HepG2 (cell line): Measurements from ENCODE around the gene ATG13. TPM values are rescaled to one million over a fixed set of nuclear protein-coding genes. Genes with fewer than 3 reads are reported as not detected.

Source experiments
- CENPX ChIP-seq: sonication (generic); formaldehyde crosslinking; IDR thresholded peaks from 2 replicates; pipeline ENCODE4 v1.9.0; 2021; ENCODE audit warnings: mild to moderate bottlenecking, missing genetic modification reagents, moderate library complexity
- FOXP1 ChIP-seq, 2 experiments: fragments of 450-650 bp in 1 of 2; IDR thresholded peaks; 2 replicates each; pipeline ENCODE4 v1.6.1; 2017 to 2018; ENCODE audit warnings: antibody characterized with exemption in 1 of 2
- HMGA1 ChIP-seq: sonication (generic); formaldehyde crosslinking; conservative IDR thresholded peaks from 2 replicates; pipeline ENCODE4 v1.4.0; 2020; ENCODE audit warnings: missing genetic modification reagents
- JARID2 ChIP-seq: sonication (generic); formaldehyde crosslinking; IDR thresholded peaks from 2 replicates; pipeline ENCODE4 v1.8.1; 2023; ENCODE audit warnings: missing genetic modification reagents, inconsistent platforms; ENCODE audit not compliant: insufficient replicate concordance
- NAIF1 ChIP-seq: sonication (generic); formaldehyde crosslinking; IDR thresholded peaks from 2 replicates; pipeline ENCODE4 v1.5.0; 2020; ENCODE audit warnings: mild to moderate bottlenecking, missing genetic modification reagents, borderline replicate concordance
- NFRKB ChIP-seq: fragments of 450-650 bp; IDR thresholded peaks from 2 replicates; pipeline ENCODE4 v1.6.1; 2017
- NONO ChIP-seq, 2 experiments: fragments of 450-650 bp in 1 of 2; sonication (generic) in 1 of 2; formaldehyde crosslinking in 1 of 2; IDR thresholded peaks in 1 of 2; conservative IDR thresholded peaks in 1 of 2; 2 replicates each; pipeline versions ENCODE4 v1.6.1 to v1.8.0; 2017 to 2022; ENCODE audit warnings: mild to moderate bottlenecking in 1 of 2, missing genetic modification reagents in 1 of 2, moderate library complexity in 1 of 2
- PBX2 ChIP-seq: IDR thresholded peaks from 2 replicates; pipeline ENCODE4 v1.6.1; 2016; ENCODE audit warnings: control low read depth
- RNF2 ChIP-seq: fragments of 450-650 bp; conservative IDR thresholded peaks from 2 replicates; pipeline ENCODE4 v1.6.1; 2016; ENCODE audit warnings: low read depth
- SRSF9 ChIP-seq: fragments of 200-400 bp; formaldehyde crosslinking; IDR thresholded peaks from 2 replicates; pipeline ENCODE4 v1.6.1; 2018; ENCODE audit warnings: borderline replicate concordance, mild to moderate bottlenecking, low read depth, low read length; ENCODE audit not compliant: insufficient read depth, poor library complexity, severe bottlenecking
- XBP1 ChIP-seq: sonication (generic); formaldehyde crosslinking; IDR thresholded peaks from 2 replicates; pipeline ENCODE4 v1.5.0; 2020; ENCODE audit warnings: missing genetic modification reagents
- ZMYM4 ChIP-seq: sonication (generic); formaldehyde crosslinking; IDR thresholded peaks from 2 replicates; pipeline ENCODE4 v1.8.1; 2023; ENCODE audit warnings: mild to moderate bottlenecking, missing genetic modification reagents
- ZNF136 ChIP-seq: sonication (generic); formaldehyde crosslinking; IDR thresholded peaks from 2 replicates; pipeline ENCODE4 v1.8.1; 2022; ENCODE audit warnings: low read depth, mild to moderate bottlenecking, moderate library complexity, missing genetic modification reagents
- ZNF205 ChIP-seq: IDR thresholded peaks from 2 replicates; pipeline ENCODE4 v1.6.1; 2018; ENCODE audit warnings: missing biosample characterization, missing genetic modification reagents
- ZNF468 ChIP-seq: sonication (generic); formaldehyde crosslinking; IDR thresholded peaks from 2 replicates; pipeline ENCODE4 v1.8.0; 2022; ENCODE audit warnings: mild to moderate bottlenecking, moderate library complexity, missing genetic modification reagents
- ZNF546 ChIP-seq: sonication (generic); formaldehyde crosslinking; conservative IDR thresholded peaks from 2 replicates; pipeline ENCODE4 v1.8.1; 2023; ENCODE audit warnings: mild to moderate bottlenecking, missing genetic modification reagents
- ZNF574 ChIP-seq: sonication (generic); formaldehyde crosslinking; IDR thresholded peaks from 2 replicates; pipeline ENCODE4 v1.4.0; 2020; ENCODE audit warnings: missing genetic modification reagents
- ZNF576 ChIP-seq: sonication (generic); formaldehyde crosslinking; IDR thresholded peaks from 2 replicates; pipeline ENCODE4 v1.4.0; 2020; ENCODE audit warnings: mild to moderate bottlenecking, missing genetic modification reagents
- ZNF703 ChIP-seq: sonication (generic); formaldehyde crosslinking; IDR thresholded peaks from 2 replicates; pipeline ENCODE4 v1.5.1; 2020; ENCODE audit warnings: missing genetic modification reagents, mild to moderate bottlenecking, moderate library complexity, borderline replicate concordance
- ZNF704 ChIP-seq: sonication (generic); formaldehyde crosslinking; IDR thresholded peaks from 2 replicates; pipeline ENCODE4 v1.8.1; 2023; ENCODE audit warnings: mild to moderate bottlenecking, inconsistent platforms, moderate library complexity, missing genetic modification reagents, borderline replicate concordance
- ZNF740 ChIP-seq: sonication (generic); formaldehyde crosslinking; IDR thresholded peaks from 2 replicates; pipeline ENCODE4 v1.4.0; 2020; ENCODE audit warnings: missing genetic modification reagents
- ZNF839 ChIP-seq: sonication (generic); formaldehyde crosslinking; IDR thresholded peaks from 2 replicates; pipeline ENCODE4 v1.4.0; 2020; ENCODE audit warnings: missing genetic modification reagents, mild to moderate bottlenecking, borderline replicate concordance
- ZNF883 ChIP-seq: sonication (generic); formaldehyde crosslinking; IDR thresholded peaks from 2 replicates; pipeline ENCODE4 v1.5.1; 2020; ENCODE audit warnings: mild to moderate bottlenecking, missing genetic modification reagents; ENCODE audit errors: not compliant biosample characterization
- ZSCAN22 ChIP-seq: sonication (generic); formaldehyde crosslinking; IDR thresholded peaks from 2 replicates; pipeline ENCODE4 v1.4.0; 2020; ENCODE audit warnings: mild to moderate bottlenecking, missing genetic modification reagents
- polyA plus RNA-seq, 8 experiments: library from polyadenylated mRNA; depleted of rRNA in 3 of 8; stranded (reverse) in 7 of 8; unstranded in 1 of 8; fragments of >200 nt; fragmentation: Illumina TruSeq in 4 of 8; extraction: Trizol in 4 of 8; gene quantifications; 2 replicates each; pipeline versions ENCODE4 v1.2.1 to v1.2.3, GENCODE V29; 2011 to 2016; ENCODE audit warnings: low read depth in 4 of 8, missing spikeins in 1 of 8, mixed read lengths in 1 of 8; ENCODE audit not compliant: insufficient read depth in 1 of 8
- total RNA-seq, 5 experiments: library from RNA; depleted of rRNA; stranded (reverse); fragments of >200 nt; fragmentation: Illumina TruSeq; extraction: Trizol; gene quantifications; 2 replicates each; pipeline ENCODE4 v1.2.3, GENCODE V29; 2016; ENCODE audit warnings: low read depth in 1 of 5

The ATG13 gene
- total and polyA plus RNA-seq, 2 of the 13 experiments (the other 11 are each of a cell fraction or from before 2014, with no cell fraction given) = 55.0 to 77.3 TPM

GRCh38 chr11:46719048-46719542, 101.7 kb downstream of the ATG13 start, which contains the start of gene F2 (continued):
- 0 out of 2 replicates have a peak, but pooled peaks have one; percentile 30 for TF ChIP-seq ZNF576 (CRISPR knock-in tag)
- no peak for TF ChIP-seq ZNF703 (CRISPR knock-in tag)
- TF ChIP-seq PBX2 (CRISPR knock-in tag) = no peak; the same call in 1 of the 2 replicates
- no peak for TF ChIP-seq ZNF883 (CRISPR knock-in tag)
- TF ChIP-seq ZNF468 = no peak
- TF ChIP-seq ZSCAN22 = no peak
- TF ChIP-seq SRSF9 = no peak
- TF ChIP-seq NONO (IDR thresholded peaks at IDR 0.05) = no peak
- TF ChIP-seq NONO (CRISPR knock-in tag; conservative IDR thresholded peaks at IDR 0.05) = peak; percentile 95
- no peak for TF ChIP-seq ZNF136 (CRISPR knock-in tag)
- no peak for TF ChIP-seq ZNF704 (CRISPR knock-in tag)
- 0 out of 2 replicates have a peak, but pooled peaks have one; percentile 56 for TF ChIP-seq XBP1
- no peak for TF ChIP-seq HMGA1 (CRISPR knock-in tag)
- TF ChIP-seq RNF2 = no peak
- TF ChIP-seq FOXP1 (IDR thresholded peaks at IDR 0.05) = no peak
- TF ChIP-seq FOXP1 (CRISPR knock-in tag; IDR thresholded peaks at IDR 0.05) = peak; percentile 65; the same call in 1 of the 2 replicates
- TF ChIP-seq NAIF1 (CRISPR knock-in tag) = no peak
- no peak for TF ChIP-seq ZNF546 (CRISPR knock-in tag)
- TF ChIP-seq ZNF205 (CRISPR knock-in tag) = peak; percentile 81; the same call in 1 of the 2 replicates
- TF ChIP-seq JARID2 (CRISPR knock-in tag) = peak; percentile 49
- no peak for TF ChIP-seq ZNF740 (CRISPR knock-in tag)
- TF ChIP-seq ZNF574 (CRISPR knock-in tag) = peak; percentile 97
- TF ChIP-seq ZNF839 (CRISPR knock-in tag) = peak; percentile 88
- TF ChIP-seq CENPX (CRISPR knock-in tag) = no peak
- no peak for TF ChIP-seq NFRKB
- peak; percentile 58 for TF ChIP-seq ZMYM4
